HG03159 (cell line): ENCODE measurements around the gene FAM78A.

Source experiments
- ATAC-seq: cut with Tn5 transposase; IDR thresholded peaks from one replicate; pipeline ENCODE4 v1.9.1; 2021; ENCODE audit warnings: mild to moderate bottlenecking, moderate library complexity; ENCODE audit not compliant: unreplicated experiment

The FAM78A gene

DNA sequence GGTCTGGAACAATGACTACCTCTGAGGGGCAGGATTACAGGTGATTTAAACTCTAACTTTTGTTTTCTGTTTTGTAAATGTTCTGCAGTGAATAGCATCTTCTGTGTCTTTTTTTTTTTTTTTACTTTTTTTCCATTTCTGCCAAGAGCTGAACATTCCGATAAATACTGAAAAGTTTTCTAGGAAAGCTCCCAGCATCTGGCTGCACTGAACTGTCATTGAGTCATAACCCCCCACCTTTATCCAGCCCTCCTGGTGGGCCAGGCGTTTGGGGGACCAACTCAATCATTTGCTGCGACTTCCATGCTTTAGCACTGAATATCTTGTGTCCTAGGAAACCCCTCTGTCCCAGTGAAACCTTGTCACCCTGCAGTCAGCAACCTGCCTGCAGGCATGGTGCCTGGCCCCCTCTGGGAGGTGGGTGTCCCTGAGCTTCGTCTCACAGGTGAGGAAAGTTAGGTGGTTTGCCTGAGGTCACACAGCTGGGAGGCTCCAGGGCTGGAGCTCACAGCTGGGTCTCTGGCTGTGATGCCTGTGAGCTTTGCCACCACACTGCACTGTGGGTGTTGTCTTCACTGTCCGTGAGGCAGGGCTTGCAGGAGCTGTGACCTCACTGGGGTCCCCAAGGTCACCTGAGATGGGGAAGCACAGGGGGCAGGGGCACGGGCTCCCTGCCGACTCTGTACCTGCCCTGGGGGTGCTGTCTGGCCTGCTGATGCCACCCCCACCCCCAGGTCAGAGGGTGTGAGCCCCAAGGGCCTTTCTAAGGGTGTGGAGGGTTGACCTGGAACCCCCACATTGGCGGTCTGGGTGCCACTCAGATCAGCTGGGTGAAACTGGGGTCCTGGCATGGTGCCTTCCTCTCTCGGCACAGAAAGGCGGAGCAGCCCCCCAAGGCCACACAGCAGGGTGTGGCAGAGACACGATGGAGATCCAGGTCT, 27.3 kb upstream of the FAM78A start:
- ATAC-seq, result no peak

DNA sequence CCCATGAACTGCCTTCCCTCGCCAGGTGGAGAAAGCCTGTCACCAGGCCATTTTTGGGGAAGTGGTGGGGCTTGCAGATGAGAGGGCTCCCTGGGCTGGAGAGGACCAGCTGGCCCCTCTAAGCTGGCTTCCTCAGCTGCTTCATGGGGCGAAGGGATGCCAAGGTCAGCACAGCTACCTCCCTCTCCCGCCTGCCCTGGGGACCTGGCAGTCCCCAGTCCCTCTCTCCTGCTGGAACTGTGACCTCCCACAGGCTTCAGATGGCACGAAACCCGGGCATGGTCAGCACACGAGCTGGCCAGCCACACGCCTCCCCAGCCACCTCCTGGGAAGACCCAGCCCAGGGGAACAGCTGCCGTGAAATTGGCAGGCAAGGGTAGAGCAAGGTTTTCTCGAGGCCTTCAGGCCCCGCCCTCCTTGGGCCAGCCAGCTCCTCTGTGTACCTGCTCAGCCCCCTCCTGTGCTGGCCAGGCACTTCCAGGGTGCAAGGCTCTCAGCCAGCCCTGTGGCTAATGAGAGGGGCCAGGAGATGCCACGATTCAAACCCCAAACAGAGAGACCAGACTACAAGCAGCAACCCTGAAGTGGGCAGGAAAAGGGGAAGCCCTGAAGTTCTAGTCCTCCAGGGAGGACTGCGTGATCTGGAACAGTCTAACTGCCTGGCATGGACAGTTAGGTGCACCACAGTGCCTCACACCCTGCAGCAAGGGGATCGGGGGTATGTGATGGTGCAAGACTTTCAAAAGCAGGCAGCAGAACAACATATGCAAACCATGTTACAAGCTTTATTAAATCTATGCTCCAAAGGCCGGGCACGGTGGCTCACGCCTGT, 26.1 kb upstream of the FAM78A start:
- ATAC-seq, result no peak

DNA sequence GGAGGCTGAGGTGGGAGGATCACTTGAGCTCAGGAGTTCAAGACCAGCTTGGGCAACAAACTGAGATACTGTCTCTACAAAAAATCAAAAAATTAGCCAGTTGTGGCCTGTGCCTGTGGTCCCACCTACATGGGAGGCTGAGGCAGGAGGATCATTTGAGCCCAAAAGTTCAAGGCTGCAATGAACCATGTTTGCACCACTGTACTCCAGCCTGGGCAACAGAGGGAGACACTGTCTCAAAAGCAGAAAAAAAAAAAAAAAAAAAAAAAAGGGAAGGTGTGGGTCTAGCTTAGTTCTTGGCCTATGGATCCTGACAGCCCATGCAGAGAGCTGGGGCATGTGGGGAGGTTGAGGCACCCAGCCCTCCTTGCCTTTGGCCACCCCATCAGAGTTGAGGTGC, 24.1 kb upstream of the FAM78A start:
- ATAC-seq, result no peak

DNA sequence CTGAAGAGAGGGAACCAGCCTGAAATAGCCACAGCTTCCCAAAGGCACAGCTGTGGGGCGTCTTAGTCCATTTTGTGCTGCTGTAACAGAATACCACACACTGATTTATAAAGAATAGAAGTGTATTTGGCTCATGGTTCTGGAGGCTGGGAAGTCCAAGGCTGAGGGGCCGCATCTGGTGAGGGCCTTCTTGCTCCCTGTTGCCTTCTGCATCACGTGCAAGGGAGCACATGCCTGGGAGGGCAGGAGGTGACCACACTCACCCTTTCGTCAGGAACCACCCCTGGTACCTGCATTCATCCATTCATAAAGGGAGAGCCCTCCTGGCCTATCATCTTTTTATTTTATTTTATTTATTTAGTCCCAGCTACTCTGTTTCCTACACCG, 23.6 kb upstream of the FAM78A start:
- no peak for ATAC-seq

DNA sequence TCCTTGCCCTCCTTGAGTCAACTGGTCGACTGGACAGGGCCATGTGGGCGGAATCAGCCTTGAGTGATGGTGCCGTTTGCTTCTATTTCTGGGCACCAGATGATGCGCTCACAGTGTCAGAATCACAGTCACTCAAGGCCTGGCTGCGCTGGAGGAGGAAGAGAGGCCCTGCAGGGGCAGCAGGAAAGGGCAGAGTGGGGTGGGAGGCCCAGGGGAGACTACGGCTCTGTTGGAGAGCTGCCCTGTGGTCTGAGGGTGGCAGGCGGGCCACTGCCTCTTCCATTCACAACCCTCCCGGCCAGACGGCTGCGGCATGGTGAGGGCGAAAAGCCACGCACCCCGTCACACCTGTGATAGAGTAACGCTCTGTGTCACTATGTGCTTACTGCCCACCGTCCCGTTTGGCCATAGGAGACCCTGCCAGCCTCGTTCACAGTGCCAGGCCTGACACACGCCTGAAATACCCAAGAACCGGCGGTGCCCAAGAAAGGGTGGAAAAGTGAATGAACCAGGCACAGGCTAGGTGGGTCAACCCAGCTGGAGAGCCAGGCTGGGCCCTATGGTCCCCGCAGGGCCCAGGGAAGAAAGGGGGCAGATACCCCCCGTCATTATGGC, 23.1 kb upstream of the FAM78A start:
- no peak for ATAC-seq

DNA sequence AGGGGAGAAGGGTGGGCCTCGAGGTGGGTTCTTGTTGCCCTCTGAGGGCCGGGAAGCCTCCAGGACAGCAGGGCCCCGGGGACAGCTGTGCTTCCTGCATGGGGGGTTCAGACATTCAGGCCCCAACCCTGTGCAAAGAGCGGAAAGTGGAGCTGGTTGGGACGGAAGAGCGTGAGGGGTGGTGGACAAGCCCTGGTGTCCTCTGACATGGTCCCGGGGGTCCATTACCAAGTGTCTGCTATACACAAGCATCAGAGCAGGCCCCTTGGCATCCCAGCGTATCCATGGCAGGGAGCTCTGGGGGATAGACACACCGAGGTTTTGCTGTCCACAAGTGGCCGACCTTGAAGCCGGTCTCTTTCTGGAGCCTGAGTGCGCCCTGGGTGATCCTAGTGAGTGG, 22.5 kb upstream of the FAM78A start:
- no peak for ATAC-seq

DNA sequence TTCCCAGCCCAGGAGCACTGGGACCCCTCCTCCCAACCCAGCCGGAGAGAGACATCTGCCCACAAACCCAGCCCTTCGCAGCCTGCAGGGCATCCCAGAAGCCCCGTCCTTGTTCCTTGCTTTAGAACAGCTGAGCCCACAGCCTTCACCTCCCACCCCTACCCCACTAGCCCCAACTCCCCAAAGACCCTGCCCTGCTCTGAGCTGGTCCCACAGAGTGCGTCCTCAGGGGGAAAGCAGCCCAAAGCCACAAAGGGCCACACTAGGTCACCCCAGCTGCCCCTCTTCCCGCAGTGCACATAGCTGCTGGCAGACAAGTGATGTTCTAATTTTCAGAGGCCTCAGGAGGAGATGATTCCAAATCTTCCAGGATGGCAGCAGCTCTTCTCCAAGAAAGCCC, 22.0 kb upstream of the FAM78A start:
- ATAC-seq, result no peak

DNA sequence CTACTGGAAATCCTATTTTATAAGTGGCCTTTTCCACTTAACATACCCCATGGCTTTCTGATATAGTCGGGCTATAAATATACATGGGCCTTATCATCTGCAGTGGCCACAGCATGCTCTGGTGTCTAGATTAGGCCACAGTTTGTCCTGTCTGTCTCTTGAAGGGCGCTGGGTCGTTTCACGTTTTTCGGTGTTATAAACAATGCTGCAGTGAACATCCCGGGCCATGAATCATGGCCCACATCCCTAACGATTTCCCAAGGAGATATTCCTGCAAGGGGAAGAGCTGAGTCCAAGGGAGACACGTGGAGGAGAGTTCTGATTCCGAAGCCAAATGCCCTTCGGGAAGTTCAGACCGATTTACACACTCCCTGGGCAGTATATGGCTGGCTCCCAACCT, 21.6 kb upstream of the FAM78A start:
- no peak for ATAC-seq

DNA sequence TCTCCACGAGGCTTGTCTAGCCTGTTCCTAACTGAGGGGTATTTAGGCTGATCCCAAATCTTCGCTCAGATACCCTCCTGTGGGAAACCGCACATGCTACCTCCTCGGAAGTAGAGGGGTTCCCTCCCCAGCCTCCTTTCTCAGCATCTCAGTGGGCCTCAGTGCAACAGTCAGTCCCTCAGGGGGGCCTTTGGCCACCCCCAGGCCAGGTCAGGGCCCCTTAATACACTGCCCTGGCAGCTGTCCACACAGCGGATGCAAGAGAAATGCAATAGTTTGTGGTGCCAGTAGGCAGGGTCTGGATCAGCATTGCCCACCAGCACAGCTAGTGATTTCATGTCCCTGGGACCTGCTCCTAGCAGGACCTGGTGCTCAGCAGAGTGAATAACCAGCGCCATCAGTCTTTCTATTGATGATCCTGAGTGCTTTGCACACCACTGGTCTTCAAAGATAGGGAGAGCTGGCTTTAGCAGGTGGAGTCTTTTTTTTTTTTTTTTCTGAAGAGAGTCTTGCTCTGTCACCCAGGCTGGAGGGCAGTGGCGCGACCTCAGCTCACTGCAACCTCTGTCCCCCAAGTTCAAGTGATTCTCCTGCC, 20.7 kb upstream of the FAM78A start:
- no peak for ATAC-seq

DNA sequence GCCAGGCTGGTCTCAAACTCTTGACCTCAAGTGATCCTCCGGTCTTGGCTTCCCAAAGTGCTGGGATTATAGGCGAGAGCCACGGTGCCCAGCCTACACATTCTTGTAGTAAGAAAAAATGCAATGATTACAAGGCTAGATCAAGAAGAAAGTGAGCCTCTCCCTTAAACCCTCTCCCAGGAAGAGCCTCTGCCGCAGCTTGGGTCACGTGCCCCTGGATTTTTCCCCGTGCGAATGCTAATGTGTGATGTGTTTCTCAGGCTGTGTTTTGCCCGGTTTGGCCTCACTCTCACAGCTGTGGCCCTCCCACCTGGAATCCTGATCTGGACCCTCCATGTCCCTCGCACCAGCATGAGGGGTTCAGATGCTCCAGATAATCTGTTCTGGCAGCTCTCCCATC, 20.1 kb upstream of the FAM78A start:
- no peak for ATAC-seq

DNA sequence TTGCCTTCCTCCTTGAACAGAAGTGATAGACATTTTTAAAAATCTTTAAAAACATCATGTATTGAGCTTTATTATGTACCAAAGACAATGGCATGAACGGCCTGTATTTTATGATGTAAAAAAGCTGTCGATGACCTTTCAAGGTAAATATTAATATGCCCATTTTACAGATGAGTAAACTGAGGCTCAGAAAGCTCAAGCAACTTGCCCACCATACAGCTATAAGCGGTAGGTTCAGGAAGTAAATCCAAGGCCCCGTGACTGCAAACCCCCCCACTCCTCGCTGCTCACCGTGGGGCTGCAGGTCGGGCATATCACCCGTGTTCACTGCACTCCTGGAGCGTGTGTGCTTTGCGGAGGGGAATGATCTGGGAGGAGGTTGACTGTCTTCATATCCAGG, 16.6 kb upstream of the FAM78A start:
- ATAC-seq, result no peak

DNA sequence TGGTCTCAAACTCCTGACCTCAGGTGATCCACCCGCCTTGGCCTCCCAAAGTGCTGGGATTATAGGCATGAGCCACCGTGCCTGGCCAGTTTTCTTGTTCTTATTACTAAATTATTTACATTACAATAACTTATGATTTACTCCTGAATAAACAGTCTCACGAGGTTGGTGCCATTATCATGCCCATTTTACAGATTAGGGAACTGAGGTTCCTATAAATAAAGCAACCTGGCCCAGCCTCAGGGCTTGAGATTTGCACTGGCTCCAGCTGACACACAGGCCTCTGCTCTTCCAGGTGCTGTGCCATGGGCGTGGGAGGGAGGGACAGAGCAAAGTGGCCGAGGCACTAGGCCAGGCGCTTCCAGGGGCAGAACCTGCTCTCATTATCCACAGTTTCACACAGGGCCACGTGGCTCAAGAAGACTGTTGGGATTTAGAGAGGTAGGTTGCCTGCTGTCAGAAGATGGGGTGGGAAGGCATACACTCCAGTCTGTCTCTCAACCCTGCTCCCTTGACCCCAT, 15.5 kb upstream of the FAM78A start:
- no peak for ATAC-seq

DNA sequence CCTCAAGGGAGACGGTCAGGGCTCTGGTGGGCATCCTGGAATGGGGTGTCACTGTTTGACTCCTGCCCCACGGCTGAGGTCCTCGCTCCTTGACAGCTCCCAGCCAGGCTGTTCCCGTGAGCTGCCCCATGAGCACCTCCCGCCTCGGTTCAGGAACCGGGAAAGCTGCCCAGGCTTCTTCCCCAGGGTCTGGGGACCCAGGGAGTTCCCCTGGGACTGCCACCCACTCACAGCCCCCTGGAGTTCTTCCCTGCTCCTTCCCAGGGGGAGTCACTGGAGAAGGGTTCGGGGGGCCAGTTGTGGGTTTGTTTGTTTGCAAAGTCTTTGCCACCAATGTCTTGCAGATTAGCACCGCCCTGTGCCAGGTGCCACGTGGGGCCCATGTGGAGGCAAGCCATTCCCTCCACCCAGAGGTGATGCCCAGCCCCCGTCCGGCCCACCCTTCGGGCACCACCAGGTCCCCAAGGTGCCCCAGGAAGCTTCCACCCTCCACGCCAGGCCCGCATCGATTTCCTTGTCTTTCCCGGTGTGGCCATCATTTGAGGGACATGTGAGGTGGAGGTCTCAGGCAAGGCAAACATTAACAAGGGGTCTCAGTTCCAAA, 14.6 kb upstream of the FAM78A start:
- no peak for ATAC-seq

DNA sequence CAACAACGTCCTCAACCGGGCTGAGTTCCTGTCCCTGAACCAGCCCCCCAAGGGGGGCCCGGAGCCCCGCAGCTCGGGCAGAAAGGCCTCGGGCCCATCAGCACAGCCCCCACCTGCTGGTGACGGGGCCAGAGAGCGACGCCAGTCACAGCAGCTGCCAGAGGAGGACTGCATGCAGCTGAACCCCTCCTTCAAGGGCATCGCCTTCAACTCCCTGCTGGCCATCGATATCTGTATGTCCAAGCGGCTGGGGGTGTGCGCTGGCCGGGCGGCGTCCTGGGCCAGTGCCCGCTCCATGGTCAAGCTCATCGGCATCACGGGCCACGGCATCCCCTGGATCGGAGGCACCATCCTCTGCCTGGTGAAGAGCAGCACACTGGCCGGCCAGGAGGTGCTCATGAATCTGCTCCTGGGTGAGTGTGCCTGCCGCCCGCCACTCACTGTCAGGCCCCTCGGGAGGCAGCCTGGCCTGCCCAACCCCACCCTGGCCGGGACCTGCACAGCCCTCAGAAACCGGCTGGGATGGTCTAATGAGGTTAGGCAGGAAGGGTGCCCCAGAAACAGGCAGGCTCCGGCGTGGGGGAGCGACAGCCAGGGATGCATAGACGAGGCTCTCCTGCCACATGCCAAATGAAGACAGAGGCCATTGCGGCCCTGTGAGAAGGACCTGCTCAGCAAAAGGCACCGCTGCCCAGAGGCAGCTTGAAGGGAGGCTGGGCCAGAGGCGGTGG, 13.9 kb upstream of the FAM78A start:
- ATAC-seq, result no peak

DNA sequence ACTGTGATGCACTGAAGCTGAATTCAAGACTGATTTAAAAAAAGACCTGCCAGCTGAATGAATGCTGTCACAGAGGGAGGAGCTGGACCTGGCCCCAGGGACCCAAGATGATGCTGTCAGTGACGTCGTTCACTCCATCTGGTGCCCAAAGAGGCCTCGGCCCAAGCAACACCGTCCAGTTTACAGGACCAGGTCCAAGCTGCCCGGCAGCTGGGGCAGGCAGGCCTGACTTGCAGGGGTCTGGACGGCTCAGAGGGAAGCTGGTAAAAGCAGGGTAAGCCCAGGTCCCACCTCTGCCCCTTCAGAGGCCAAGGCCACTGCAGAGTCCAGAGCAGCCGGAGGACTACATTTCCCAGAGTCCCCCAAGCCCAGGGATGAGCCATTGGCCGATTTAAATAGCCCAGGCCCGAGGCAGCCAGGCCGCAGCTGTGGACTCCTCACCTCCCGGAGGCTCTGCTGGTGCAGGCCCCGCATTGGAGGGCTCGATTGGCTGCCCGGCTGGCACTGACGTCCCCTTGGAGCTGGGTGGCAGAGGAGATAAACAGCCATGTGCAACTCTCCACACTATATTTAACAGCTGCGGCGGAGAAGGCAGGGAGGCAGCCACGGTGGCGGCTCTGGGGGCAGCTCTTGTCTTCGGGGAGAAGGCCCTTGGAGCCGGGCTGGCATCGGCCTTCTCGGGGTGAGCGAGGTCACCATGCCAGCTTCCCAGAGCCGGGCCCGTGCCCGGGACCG, 13.2 kb upstream of the FAM78A start, which contains the start of gene PLPP7:
PLPP7 (plus strand) TSS at position 423 of the 735 bp plus-strand sequence; CDS start at position 698, 275 bp downstream.
- no peak for ATAC-seq

DNA sequence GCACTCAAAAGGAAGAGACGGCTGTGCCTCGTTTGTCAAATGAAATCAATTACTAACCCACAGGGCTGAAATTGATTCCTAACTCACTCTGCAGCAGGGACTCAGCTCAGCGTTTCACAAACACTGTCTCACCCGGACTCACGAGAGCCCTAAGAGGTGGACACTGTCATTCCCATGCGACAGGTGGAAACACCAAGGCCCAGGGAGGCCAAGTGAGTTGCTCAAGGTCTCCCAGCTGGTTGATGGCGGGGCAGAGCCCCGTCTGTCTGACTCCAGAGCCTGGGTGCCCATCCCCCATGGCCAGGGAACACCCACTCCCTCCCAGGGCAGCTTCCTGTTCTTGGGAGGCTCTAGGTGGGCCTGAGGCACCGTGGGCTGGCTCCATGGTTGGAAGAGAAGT, 11.9 kb upstream of the FAM78A start:
- ATAC-seq, result no peak

DNA sequence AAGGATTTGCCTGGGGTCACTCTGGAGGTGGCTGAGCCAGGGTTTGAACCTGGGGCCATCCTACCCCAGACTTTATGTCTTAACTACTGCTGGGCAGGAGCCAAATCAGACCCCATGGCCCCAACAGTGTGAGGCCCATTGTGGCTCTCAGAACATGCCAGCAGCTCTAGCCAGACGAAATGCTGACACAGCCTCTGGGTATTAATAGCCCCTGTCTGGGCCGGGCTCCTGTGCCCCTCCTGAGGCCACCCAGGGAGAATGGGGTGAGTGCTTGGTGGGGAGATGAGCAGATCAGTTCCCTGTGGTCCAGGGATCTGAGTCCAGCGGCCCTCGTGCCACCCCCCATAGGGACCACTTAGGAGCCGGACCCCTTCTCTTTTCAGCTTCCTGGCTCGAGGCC, 11.0 kb upstream of the FAM78A start:
- no peak for ATAC-seq

DNA sequence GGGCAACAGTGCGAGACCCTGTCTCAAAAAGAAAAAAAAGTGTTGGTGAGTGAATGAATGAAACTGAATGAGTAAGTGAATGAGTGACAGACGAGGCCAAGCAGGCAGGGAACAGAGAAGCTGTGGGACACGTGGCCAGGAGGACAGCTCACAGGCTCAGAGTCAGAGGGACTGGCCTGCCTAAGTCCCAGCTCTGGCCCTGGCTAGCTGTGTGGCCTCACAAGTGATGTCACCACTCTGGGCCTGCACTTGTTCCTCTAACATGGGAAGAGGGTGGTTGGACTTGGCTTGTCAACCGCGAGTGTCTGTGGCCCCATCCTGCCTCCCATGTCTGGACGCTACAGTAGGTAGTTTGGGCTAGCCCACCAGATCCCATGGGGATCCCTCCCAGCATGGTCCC, 8.5 kb upstream of the FAM78A start:
- no peak for ATAC-seq
